RPMI8226 (cell line): ENCODE data around the gene KNDC1.
"Not testable (repeated sequence)": the region's sequence is repeated elsewhere in the genome, so short reads cannot be mapped to it uniquely, and the experiment has no call there.

Source experiments
- DNase-seq: peaks from one replicate; pipeline ENCODE4 v3.0.0-alpha.2; 2015

The KNDC1 gene

GRCh38 chr10:133159950-133160825 lies at the start of gene KNDC1:
Gene KNDC1 (plus strand): TSS chr10:133160219. CDS start chr10:133160468, 249 bp downstream.
- peak; percentile 18 for DNase-seq

- DNase-seq, result no peak
Observed at GRCh38 chr10:133110609-133111275, 49.3 kb upstream of the KNDC1 start.

GRCh38 chr10:133111640-133112039 lies 48.4 kb upstream of the KNDC1 start:
- not testable (repeated sequence) for DNase-seq

GRCh38 chr10:133113146-133113830 lies 46.7 kb upstream of the KNDC1 start:
- no peak for DNase-seq

- DNase-seq, result no peak
Observed at GRCh38 chr10:133113847-133114246, 46.2 kb upstream of the KNDC1 start.

GRCh38 chr10:133114251-133114650 lies 45.8 kb upstream of the KNDC1 start:
- no peak for DNase-seq

GRCh38 chr10:133114726-133115452 lies 45.1 kb upstream of the KNDC1 start:
- no peak for DNase-seq

- no peak for DNase-seq
Observed at GRCh38 chr10:133115453-133115842, 44.6 kb upstream of the KNDC1 start.

GRCh38 chr10:133115976-133116375 lies 44.0 kb upstream of the KNDC1 start:
- no peak for DNase-seq

- DNase-seq, result no peak
Observed at GRCh38 chr10:133116455-133116854, 43.6 kb upstream of the KNDC1 start.

- no peak for DNase-seq
Observed at GRCh38 chr10:133117036-133117687, 42.9 kb upstream of the KNDC1 start.

- no peak for DNase-seq
Observed at GRCh38 chr10:133117688-133118071, 42.3 kb upstream of the KNDC1 start.

- DNase-seq, result no peak
Observed at GRCh38 chr10:133121479-133121878, 38.5 kb upstream of the KNDC1 start.

GRCh38 chr10:133122171-133122935 lies 37.7 kb upstream of the KNDC1 start:
- DNase-seq, result no peak

GRCh38 chr10:133123050-133123745 lies 36.8 kb upstream of the KNDC1 start:
- DNase-seq, result peak; percentile 17

- DNase-seq, result no peak
Observed at GRCh38 chr10:133123746-133124356, 36.2 kb upstream of the KNDC1 start.

- DNase-seq, result no peak
Observed at GRCh38 chr10:133124357-133125211, 35.4 kb upstream of the KNDC1 start.

- no peak for DNase-seq
Observed at GRCh38 chr10:133125901-133126300, 34.1 kb upstream of the KNDC1 start.
